Kidney (tissue), 14 donors: ENCODE data around the gene SPP1. TPM values are rescaled to one million over a fixed set of nuclear protein-coding genes. Genes with fewer than 3 reads are reported as not detected.

ENCODE experiments used
- DNase-seq, 5 donors: peaks; one replicate each; pipeline ENCODE4 v3.0.0-alpha.2; 2013 to 2020
- FAIRE-seq: peaks from 2 replicates; lab custom pipeline; 2012; peaks lifted over from hg19 to GRCh38; lab: Jason Lieb, UNC
- H3K27ac ChIP-seq, 2 donors: one replicate each; pipeline ENCODE4 v1.7.0; 2013; ENCODE audit warnings: low read depth in 2 of 2, low read length in 2 of 2, inconsistent platforms in 1 of 2
- H3K27me3 ChIP-seq: one replicate; pipeline ENCODE4 v1.7.1; 2013; ENCODE audit warnings: low read length, inconsistent platforms; ENCODE audit not compliant: control insufficient read depth, insufficient read depth
- H3K36me3 ChIP-seq, 3 donors: one replicate each; pipeline versions ENCODE4 v1.7.0 to v1.7.1; 2013; ENCODE audit warnings: low read length in 3 of 3, control low read depth in 1 of 3, inconsistent platforms in 1 of 3; ENCODE audit not compliant: insufficient read depth in 3 of 3, control insufficient read depth in 2 of 3
- H3K4me1 ChIP-seq, 3 donors: one replicate each; pipeline versions ENCODE4 v1.7.0 to v1.7.1; 2013; ENCODE audit warnings: low read length in 3 of 3, inconsistent platforms in 1 of 3, low read depth in 1 of 3; ENCODE audit not compliant: control insufficient read depth in 2 of 3, insufficient read depth in 2 of 3
- H3K4me3 ChIP-seq, 3 donors: one replicate each; pipeline versions ENCODE4 v1.7.0 to v1.8.1; 2013; ENCODE audit warnings: low read length in 3 of 3, control low read depth in 1 of 3, inconsistent platforms in 1 of 3
- H3K9ac ChIP-seq, 3 donors: one replicate each; pipeline versions ENCODE4 v1.7.0 to v1.7.1; 2013; ENCODE audit warnings: low read length in 3 of 3, control low read depth in 1 of 3, inconsistent platforms in 1 of 3
- H3K9me3 ChIP-seq, 3 donors: one replicate each; pipeline versions ENCODE4 v1.7.0 to v1.7.1; 2013; ENCODE audit warnings: low read length in 3 of 3, control low read depth in 1 of 3, inconsistent platforms in 1 of 3; ENCODE audit not compliant: control insufficient read depth in 2 of 3, insufficient read depth in 1 of 3
- CTCF ChIP-seq: IDR thresholded peaks from 3 replicates; pipeline ENCODE4 v1.5.1; 2012; ENCODE audit warnings: mild to moderate bottlenecking, moderate library complexity, borderline replicate concordance; ENCODE audit not compliant: insufficient read depth; ENCODE audit errors: extremely low read depth
- intact Hi-C: fragments of 100-400 bp; cut with DNase I; formaldehyde crosslinking; loops from one replicate; pipeline ENCODE4 v1.11.1; 2022
- polyA plus RNA-seq: library from polyadenylated mRNA; stranded (reverse); fragments of 350-450 nt; fragmentation: Illumina TruSeq; extraction: RNeasy Lipid Tissue Mini Kit (QIAGEN cat#74804); gene quantifications from one replicate; pipeline ENCODE4 v1.2.3, GENCODE V29; 2014; ENCODE audit warnings: low read depth, low replicate concordance; ENCODE audit not compliant: insufficient read depth
- total RNA-seq: library from RNA; stranded (reverse); fragmentation: NEBNext Ultra II Directional; extraction: Animal tissue kit (Norgen Biotek cat#: 25700); gene quantifications from one replicate; pipeline ENCODE4 v1.2.1, GENCODE V29; 2021
- donor health status: control.
- donor health status: control.
- donor health status: control.
- donor health status: control.
- donor health status: control.
- donor health status: DM: yes; HTN: yes; CAD: no.
- donor health status: Normal renal cell carcinoma (clear cell type).

The SPP1 gene
- total and polyA plus RNA-seq, 2 donors from 2014 or later: 5,484 to 6,594 TPM

- DNase-seq (no peak), FAIRE-seq (no peak)
- H3K4me3 ChIP-seq: no peak overlapping the region
- no peaks in the 10 kb centered on the region for H3K9me3 ChIP-seq
- no peak overlapping the region for H3K9ac ChIP-seq
- peaks cover 2% of the 10 kb centered on the region for H3K27me3 ChIP-seq
- no peaks in the 10 kb centered on the region for H3K36me3 ChIP-seq
- intact Hi-C loops: no loop called here
- no peaks in the 10 kb centered on the region for H3K4me1 ChIP-seq
- no peak for TF ChIP-seq CTCF
- H3K27ac ChIP-seq: no peak overlapping the region
These were observed 31.8 kb upstream of the SPP1 start for GRCh38 chr4:87943660-87944149.

- DNase-seq: no peak
- H3K27ac ChIP-seq: no peak overlapping the region
- no peak overlapping the region for H3K4me3 ChIP-seq
- FAIRE-seq: no peak
- no peak overlapping the region for H3K9ac ChIP-seq
- no peaks in the 10 kb centered on the region for H3K36me3 ChIP-seq
- intact Hi-C loops: no loop called here
- peaks cover 2% of the 10 kb centered on the region for H3K27me3 ChIP-seq
- TF ChIP-seq CTCF: no peak
- H3K9me3 ChIP-seq: no peaks in the 10 kb centered on the region
- H3K4me1 ChIP-seq: peaks cover 0 to 8% (median 0%) of the 10 kb centered on the region in 3 donors
These were observed 30.5 kb upstream of the SPP1 start for GRCh38 chr4:87944967-87945366.

GRCh38 chr4:87946766-87947165 is 28.7 kb upstream of the SPP1 start:
- Histone ChIP-seq H3K9ac (no peak overlapping the region), H3K9me3 (no peaks in the 10 kb centered on the region), H3K4me3 (no peak overlapping the region), H3K36me3 (no peaks in the 10 kb centered on the region), H3K27me3 (peaks cover 2% of the 10 kb centered on the region), H3K27ac (no peak overlapping the region), H3K4me1 (peaks cover 0 to 14% (median 0%) of the 10 kb centered on the region in 3 donors)
- FAIRE-seq (no peak), DNase-seq (no peak)
- intact Hi-C loops: no loop called here
- no peak for TF ChIP-seq CTCF
